Activated naive CD4-positive, alpha-beta T cell treated with anti-CD3 and anti-CD28 coated beads, Interleukin-2, amount 50 U/mL, for 24 hours (primary cell): Measurements from ENCODE around the gene KATNA1.

ENCODE experiments used
- H3K27ac Mint-ChIP-seq: one replicate; pipeline ENCODE4 v1.8.0; 2021; ENCODE audit warnings: mild to moderate bottlenecking, mixed read lengths
- H3K27me3 Mint-ChIP-seq: one replicate; pipeline ENCODE4 v1.8.0; 2021; ENCODE audit warnings: mixed read lengths
- H3K36me3 Mint-ChIP-seq: one replicate; pipeline ENCODE4 v1.8.0; 2021; ENCODE audit warnings: mixed read lengths
- H3K4me1 Mint-ChIP-seq: one replicate; pipeline ENCODE4 v1.8.0; 2021; ENCODE audit warnings: mixed read lengths
- H3K4me3 Mint-ChIP-seq: one replicate; pipeline ENCODE4 v1.8.0; 2021; ENCODE audit warnings: mild to moderate bottlenecking, mixed read lengths
- H3K9me3 Mint-ChIP-seq: one replicate; pipeline ENCODE4 v1.8.0; 2021; ENCODE audit warnings: mixed read lengths

KATNA1 gene

DNA sequence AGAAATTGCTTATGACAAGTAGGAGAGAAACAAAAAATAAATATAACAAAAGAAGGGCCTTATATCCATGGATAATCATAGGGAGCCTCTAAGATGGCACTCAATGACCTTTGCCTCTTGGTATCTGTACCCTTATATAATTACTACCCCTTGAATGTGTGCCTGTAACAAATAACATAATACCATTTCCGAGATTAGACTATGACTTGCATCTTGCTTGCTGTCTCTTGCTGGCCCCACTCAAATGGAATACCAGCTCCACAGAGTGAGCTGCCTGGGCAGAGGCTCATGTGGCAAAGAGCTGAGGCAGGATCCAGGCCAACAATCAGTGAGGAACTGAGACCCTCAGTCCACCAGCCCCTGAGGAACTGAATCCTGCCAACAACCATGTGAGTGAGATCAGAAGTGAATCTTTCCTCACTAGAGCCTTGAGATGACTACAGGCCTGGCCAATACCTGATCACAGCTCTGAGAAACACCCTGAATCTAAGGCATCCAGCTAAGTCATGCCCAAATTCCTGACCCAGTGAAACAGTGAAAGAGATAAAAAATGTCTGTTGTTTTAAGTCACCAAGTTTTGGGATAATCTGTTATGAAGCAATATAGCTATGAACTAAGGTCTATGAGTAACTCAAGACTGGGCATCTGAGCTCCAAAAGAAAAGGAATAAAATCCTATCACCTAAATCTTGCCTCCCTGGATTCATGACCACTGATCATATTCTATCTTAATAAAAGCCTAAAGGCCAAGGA lies 5.5 kb downstream of the KATNA1 start:
- peaks cover 38% of the 10 kb centered on the region for H3K4me1 Mint-ChIP-seq
- H3K27me3 Mint-ChIP-seq: no peaks in the 10 kb centered on the region
- no peak overlapping the region for H3K4me3 Mint-ChIP-seq
- no peak overlapping the region for H3K27ac Mint-ChIP-seq
- peaks cover 11% of the 10 kb centered on the region for H3K36me3 Mint-ChIP-seq
- H3K9me3 Mint-ChIP-seq: no peaks in the 10 kb centered on the region

DNA sequence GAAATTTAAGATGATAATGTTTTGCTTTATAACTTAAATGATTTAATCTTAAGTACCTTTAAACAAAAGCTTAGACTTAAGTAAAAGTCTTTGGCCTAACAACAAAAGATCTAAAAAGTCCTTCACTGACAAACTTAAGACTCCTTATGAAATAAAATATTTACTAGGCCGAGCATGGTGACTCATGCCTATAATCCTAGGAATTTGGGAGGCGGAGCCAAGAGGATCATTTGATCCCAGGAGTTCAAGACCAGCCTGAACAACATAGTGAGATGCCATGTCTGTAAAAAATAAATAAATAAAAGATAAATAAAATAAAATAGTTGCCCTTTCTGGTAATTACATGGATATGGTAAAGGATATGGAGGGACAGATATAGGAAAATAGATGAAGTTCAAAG lies 12.4 kb downstream of the KATNA1 start:
- Mint-ChIP-seq H3K4me1 (peaks cover 4% of the 10 kb centered on the region), H3K4me3 (no peak overlapping the region), H3K9me3 (no peaks in the 10 kb centered on the region), H3K36me3 (peaks cover 14% of the 10 kb centered on the region), H3K27ac (no peak overlapping the region), H3K27me3 (no peaks in the 10 kb centered on the region)

DNA sequence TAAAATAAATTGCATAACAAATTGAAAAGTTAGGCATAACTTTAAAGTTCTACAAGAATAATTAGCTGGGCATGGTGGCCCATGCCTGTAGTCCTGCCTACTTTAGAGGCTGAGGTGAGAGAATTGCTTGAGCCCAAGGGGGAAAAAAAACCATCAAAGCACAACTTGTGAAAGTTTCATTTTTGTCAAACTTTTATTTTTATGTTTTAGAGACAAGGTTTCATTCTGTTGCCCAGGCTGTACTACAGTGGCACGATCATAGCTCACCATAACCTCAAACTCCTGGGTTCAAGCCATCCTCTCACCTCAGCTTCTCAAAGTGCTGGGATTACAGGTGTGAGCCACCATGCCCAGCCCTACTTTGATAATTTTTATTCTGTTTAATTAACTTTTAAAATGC lies 14.2 kb downstream of the KATNA1 start:
- no peak overlapping the region for H3K4me3 Mint-ChIP-seq
- peaks cover 12% of the 10 kb centered on the region for H3K36me3 Mint-ChIP-seq

DNA sequence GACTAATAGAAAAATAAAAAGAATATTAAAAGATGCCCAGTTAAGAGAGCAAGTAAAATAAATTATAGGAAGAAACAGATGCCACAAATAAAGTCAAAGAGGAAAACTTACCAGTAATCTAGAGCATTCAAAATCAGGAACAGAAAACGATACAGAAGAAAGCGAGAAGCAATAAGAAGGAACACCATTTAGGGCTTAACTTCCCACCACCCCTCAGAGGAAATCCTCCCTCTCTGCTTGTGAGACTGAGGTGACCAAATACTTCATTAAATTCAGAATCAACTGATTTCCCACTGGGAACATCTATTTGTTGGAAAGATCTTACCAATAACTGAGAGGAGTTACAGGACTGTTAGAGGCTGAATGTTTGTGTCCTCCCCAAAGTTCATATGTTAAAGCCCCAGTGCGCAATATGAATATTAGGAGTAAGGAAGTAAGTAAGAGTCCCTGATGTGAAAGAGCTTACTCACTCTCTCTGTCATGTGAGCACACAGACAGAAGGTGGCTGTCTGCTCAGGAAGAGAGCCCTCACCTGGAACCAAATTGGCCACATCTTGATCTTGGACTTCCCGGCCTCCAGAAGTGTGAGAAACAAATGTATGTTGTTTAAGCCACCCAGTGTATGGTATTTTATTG lies 19.5 kb downstream of the KATNA1 start:
- Mint-ChIP-seq H3K27me3 (no peaks in the 10 kb centered on the region), H3K36me3 (peaks cover 13% of the 10 kb centered on the region), H3K4me3 (no peak overlapping the region), H3K4me1 (peaks cover 7% of the 10 kb centered on the region), H3K27ac (peak overlapping the region; percentile 80), H3K9me3 (no peaks in the 10 kb centered on the region)

More for the DNA sequence above, 14.2 kb downstream of the KATNA1 start:
- H3K4me1 Mint-ChIP-seq: peaks cover under 1% of the 10 kb centered on the region
- no peak overlapping the region for H3K27ac Mint-ChIP-seq
- H3K27me3 Mint-ChIP-seq: no peaks in the 10 kb centered on the region
- no peaks in the 10 kb centered on the region for H3K9me3 Mint-ChIP-seq

DNA sequence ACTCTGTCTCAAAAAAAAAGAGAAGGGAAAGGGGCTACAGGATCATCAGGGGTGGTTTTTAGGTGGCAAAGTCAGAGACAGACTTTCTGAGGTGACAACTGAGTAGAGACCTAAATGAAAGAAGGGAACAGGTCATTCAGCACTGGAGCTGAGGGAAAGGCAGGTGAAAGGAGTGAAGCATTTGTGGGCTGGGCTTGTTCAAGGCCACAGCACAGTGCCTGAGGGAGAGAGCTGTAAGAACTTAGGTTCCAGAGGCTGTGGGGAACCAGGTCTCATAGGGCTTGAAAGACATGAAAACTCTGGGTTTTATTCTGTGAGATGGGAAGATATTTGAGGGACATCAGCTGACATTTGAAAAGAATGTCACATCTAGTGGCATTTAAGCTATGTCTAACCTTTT lies 20.8 kb downstream of the KATNA1 start:
- Mint-ChIP-seq H3K36me3 (peaks cover 16% of the 10 kb centered on the region), H3K4me3 (no peak overlapping the region), H3K27ac (no peak overlapping the region), H3K9me3 (no peaks in the 10 kb centered on the region), H3K4me1 (peaks cover 7% of the 10 kb centered on the region), H3K27me3 (no peaks in the 10 kb centered on the region)

DNA sequence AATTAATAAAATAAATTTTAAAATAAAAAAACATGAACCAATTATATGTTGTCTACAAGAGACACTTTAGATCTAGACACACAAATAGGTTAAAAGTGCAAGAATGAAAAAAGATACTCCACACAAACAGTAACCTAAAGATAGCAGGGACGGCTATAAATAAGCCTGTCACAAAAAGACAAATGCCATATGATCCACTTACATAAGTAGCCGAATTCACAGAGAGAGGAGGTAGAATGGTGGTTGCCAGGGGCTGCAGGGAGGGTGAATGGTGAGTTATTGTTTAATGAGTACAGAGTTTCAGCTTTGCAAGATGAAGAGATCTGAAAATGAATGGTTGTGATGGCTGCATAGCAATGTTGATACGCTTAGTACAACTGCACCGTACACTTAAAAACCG lies 32.7 kb downstream of the KATNA1 start:
- Mint-ChIP-seq H3K27ac (no peak overlapping the region), H3K4me3 (no peak overlapping the region), H3K27me3 (no peaks in the 10 kb centered on the region), H3K36me3 (peaks cover 24% of the 10 kb centered on the region), H3K4me1 (peaks cover 3% of the 10 kb centered on the region), H3K9me3 (no peaks in the 10 kb centered on the region)

DNA sequence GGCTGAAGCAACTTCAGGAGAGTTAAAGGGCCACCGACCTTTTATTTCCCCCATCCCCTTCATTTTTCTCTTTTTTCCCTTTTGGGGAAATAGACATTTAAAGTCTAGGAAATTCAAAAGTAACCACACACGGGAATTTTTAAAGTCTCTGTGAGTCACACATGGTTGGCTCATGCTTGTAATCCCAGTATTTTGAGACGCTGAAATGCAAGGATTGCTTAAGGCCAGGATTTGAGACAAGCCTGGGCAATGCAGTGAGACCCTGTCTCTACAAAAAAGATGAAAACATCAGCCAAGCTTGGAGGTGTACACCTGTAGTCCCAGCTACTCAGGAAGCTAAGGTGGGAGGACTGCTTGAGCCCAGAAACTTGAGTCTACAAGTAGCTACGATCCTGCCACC lies 34.2 kb downstream of the KATNA1 start:
- H3K27me3 Mint-ChIP-seq: no peaks in the 10 kb centered on the region

DNA sequence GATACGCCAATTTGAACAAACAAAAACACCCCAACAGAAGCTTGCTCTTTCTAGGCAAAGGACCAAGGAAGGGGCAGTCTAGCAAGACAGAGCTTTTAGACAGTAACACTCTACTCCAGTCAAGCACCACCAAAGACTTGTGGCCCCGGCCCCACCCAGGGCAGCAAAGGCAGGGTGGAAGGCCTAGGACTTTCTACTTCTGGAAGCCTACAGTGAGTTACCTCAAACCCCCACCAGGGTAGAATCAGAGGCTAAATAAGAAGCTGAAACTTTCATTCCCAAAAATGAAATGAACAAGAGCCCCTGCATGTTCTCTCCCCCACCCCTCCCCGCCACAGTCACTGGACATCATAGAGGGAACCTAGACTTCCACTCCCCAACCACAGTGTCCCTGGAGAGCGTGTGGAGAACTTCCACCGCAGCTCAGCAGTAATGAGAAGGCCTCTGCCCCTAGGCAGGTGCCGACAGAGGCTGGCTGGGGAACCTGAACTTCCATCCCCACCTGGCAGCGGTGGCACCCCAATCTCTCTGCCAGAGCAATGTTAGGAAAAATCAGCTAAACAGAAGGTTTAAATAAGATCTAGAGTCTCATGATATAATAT lies 40.0 kb downstream of the KATNA1 start:
- H3K36me3 Mint-ChIP-seq: peaks cover 13% of the 10 kb centered on the region
- no peak overlapping the region for H3K27ac Mint-ChIP-seq
- no peak overlapping the region for H3K4me3 Mint-ChIP-seq
- peaks cover 19% of the 10 kb centered on the region for H3K4me1 Mint-ChIP-seq
- H3K27me3 Mint-ChIP-seq: no peaks in the 10 kb centered on the region
- no peaks in the 10 kb centered on the region for H3K9me3 Mint-ChIP-seq

More for the DNA sequence above, 34.2 kb downstream of the KATNA1 start:
- peaks cover 18% of the 10 kb centered on the region for H3K36me3 Mint-ChIP-seq
- no peak overlapping the region for H3K27ac Mint-ChIP-seq
- no peak overlapping the region for H3K4me3 Mint-ChIP-seq
- H3K4me1 Mint-ChIP-seq: peaks cover 11% of the 10 kb centered on the region
- H3K9me3 Mint-ChIP-seq: no peaks in the 10 kb centered on the region

DNA sequence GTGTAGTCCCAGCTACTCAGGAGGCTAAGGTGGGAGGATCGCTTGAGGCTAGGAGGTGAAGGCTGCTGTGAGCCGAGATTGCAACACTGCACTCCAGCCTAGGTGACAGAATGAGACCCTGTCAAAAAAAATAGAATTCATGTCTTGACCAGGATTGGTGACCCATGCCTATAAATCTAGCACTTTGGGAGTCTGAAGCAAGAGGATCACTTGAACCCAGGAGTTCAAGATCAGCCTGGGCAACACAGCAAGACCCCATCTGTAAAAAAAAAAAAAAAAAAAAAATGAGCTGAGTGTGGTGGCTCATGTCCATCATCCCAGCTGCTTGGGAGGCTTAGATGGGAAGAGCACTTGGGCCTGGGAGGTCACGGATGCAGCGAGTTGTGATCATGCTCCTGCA lies 48.0 kb downstream of the KATNA1 start:
- Mint-ChIP-seq H3K27me3 (no peaks in the 10 kb centered on the region), H3K27ac (no peak overlapping the region), H3K36me3 (peaks cover 6% of the 10 kb centered on the region), H3K9me3 (no peaks in the 10 kb centered on the region), H3K4me3 (no peak overlapping the region), H3K4me1 (no peaks in the 10 kb centered on the region)

DNA sequence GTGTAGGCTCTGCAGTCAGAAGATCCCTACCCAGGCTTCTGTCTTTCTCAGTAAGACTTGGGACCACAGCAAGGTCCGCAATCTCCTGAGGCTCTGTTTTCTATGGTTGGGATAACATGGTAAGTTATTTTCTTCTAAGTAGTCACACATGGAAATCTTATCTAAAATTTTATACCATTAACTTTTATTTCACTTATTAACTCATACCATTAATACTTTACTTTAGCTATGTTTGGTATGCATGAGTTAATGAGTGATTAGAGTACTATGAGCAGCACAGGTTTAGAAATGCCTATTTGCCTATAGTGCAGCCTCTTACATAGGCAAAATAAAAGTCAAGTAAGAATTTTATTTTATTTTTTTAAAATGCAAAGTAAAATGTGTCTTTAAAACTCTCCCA lies 55.1 kb downstream of the KATNA1 start:
- Mint-ChIP-seq H3K27me3 (no peaks in the 10 kb centered on the region), H3K9me3 (no peaks in the 10 kb centered on the region), H3K27ac (no peak overlapping the region), H3K36me3 (peaks cover 7% of the 10 kb centered on the region), H3K4me1 (no peaks in the 10 kb centered on the region), H3K4me3 (no peak overlapping the region)

DNA sequence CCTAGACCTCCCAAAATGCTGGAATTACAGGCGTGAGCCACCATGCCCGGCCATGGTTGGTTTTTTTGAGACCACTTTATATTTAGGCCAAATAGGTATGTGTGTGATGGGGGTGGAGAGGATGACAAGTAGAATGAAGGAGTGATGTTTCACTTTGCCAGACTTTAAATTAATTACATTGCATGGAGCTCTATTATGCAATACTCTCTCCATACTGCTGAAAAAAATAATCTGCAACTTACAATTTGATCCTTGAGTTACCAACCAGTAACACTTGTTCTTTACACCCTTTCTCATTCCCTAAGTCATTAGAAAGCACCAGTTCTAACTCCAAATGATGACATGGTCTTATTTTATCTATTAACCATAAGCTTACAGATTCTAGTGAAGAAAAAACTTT lies 55.5 kb downstream of the KATNA1 start:
- no peak overlapping the region for H3K27ac Mint-ChIP-seq

DNA sequence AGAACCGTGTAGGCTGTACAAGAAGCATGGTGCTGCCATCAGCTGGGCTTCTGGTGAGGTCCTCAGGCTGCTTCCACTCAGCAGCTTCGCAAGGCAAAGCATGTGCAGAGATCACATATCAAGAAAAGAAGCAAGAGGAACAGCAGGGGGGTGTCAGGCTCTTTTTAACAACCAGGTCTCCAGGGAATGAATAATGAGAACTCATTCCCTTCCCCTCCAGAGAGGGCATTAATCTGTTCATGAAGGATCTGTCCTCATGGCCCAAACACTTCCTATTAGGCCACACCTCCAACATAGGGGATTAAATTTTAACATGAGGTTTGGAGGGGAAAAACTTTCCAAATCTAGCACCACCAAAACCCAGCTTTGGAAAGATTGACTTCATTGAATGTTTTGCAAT lies 62.4 kb downstream of the KATNA1 start:
- Mint-ChIP-seq H3K9me3 (no peaks in the 10 kb centered on the region), H3K27ac (no peak overlapping the region), H3K36me3 (peaks cover 16% of the 10 kb centered on the region)

More for the DNA sequence above, 55.5 kb downstream of the KATNA1 start:
- no peaks in the 10 kb centered on the region for H3K4me1 Mint-ChIP-seq
- H3K9me3 Mint-ChIP-seq: no peaks in the 10 kb centered on the region
- no peak overlapping the region for H3K4me3 Mint-ChIP-seq
- H3K27me3 Mint-ChIP-seq: no peaks in the 10 kb centered on the region
- peaks cover 7% of the 10 kb centered on the region for H3K36me3 Mint-ChIP-seq

DNA sequence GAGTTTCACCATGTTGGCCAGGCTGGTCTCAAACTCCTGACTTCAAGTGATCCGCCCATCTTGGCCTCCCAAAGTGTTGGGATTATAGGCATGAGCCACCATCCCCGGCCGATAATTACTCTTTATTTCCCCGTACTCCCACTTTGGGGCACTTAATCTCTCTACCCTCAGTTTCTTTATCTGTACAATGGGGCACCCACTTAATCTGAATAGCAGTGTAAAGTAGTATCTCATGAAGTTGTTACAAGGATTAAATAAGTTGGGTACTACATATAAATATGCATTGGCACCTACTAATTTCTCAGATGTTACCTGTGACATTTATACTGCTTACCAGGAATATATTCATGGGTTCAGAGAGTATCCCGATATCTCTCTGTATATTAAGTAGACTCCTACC lies 67.2 kb downstream of the KATNA1 start:
- H3K4me1 Mint-ChIP-seq: no peaks in the 10 kb centered on the region
- H3K27ac Mint-ChIP-seq: no peak overlapping the region
- H3K9me3 Mint-ChIP-seq: no peaks in the 10 kb centered on the region
- no peak overlapping the region for H3K4me3 Mint-ChIP-seq
- peaks cover 13% of the 10 kb centered on the region for H3K36me3 Mint-ChIP-seq
- H3K27me3 Mint-ChIP-seq: no peaks in the 10 kb centered on the region

More for the DNA sequence above, 62.4 kb downstream of the KATNA1 start:
- Mint-ChIP-seq H3K4me1 (no peaks in the 10 kb centered on the region), H3K4me3 (no peak overlapping the region), H3K27me3 (no peaks in the 10 kb centered on the region)

DNA sequence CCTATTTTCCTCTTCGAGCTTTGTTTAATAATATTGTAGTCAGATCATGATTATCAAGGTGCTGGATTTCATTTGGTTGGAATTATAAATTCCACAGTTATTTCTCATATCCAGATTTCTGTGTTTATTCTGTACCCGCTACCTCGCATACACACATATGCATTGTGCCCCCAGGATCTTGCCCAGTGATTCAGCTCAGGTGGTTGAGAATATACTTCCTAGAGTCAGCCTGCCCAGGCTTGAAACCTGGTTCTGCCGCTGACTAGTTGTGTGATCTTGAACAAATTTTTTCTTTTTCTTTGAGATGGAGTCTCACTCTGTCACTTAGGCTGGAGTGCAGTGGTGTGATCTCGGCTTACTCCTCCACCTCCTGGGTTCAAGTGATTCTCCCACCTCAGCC lies 67.6 kb downstream of the KATNA1 start:
- Mint-ChIP-seq H3K27ac (no peak overlapping the region), H3K27me3 (no peaks in the 10 kb centered on the region), H3K4me3 (no peak overlapping the region), H3K36me3 (peaks cover 13% of the 10 kb centered on the region), H3K9me3 (no peaks in the 10 kb centered on the region), H3K4me1 (peaks cover under 1% of the 10 kb centered on the region)

DNA sequence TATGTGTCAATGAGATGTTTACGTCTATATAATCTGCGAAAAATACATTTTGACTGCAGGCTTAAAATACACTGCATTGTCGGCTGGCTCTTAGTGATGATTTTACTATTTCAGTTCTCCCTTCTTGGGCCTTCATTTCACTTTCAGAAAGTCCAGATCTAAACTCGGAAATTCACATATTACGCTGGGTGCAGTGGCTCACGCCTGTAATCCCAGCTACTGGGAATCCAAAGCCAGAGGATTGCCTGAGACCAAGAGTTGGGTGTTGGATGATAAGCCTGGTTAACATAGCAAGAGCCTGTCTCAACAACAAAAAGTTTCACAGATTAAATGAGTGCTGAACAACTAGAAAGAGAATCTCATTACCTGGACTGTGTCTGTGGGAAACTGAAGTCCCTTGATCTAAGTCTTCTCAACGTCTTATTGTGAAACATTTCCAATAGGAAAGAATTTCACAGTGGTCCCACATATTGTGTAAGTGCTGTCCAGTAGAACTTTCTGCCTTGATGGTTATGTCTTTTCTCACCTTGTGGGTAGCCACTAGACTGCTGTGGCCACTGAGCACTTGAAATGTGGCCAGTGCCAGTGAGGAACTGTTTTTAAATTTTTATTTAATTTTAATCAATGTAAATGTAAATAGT lies 80.4 kb downstream of the KATNA1 start:
- H3K9me3 Mint-ChIP-seq: no peaks in the 10 kb centered on the region
- H3K4me1 Mint-ChIP-seq: peaks cover 31% of the 10 kb centered on the region
- H3K4me3 Mint-ChIP-seq: peak overlapping the region; percentile 57
- H3K27me3 Mint-ChIP-seq: no peaks in the 10 kb centered on the region
- no peak overlapping the region for H3K27ac Mint-ChIP-seq
- H3K36me3 Mint-ChIP-seq: no peaks in the 10 kb centered on the region

DNA sequence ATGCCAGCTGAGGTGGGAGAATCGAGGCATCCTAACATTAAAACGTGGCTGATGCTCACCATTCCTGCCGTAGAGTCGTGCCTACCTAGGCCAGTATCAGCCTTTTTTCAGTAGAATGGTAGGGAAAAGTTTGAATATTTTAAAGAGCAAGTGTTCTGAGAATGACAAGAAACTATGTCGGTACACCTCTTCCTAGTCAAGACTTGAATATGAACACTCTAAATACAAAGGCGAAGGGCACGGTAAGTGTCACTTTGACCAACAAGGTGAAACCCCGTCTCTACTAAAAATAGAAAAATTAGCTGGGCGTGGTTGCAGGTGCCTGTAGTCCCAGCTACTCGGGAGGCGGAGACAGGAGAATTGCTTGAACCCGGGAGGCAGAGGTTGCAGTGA lies 81.3 kb downstream of the KATNA1 start:
- peak overlapping the region; percentile 84 for H3K27ac Mint-ChIP-seq

More for the DNA sequence above, 81.3 kb downstream of the KATNA1 start:
- Mint-ChIP-seq H3K9me3 (no peaks in the 10 kb centered on the region), H3K4me3 (peak overlapping the region; percentile 94), H3K27me3 (no peaks in the 10 kb centered on the region), H3K36me3 (no peaks in the 10 kb centered on the region), H3K4me1 (peaks cover 31% of the 10 kb centered on the region)
